Measurements from ENCODE around the gene FBXO34. TPM values are rescaled to one million over a fixed set of nuclear protein-coding genes. Genes with fewer than 3 reads are reported as not detected.
A peak's percentile ranks its signal among the peaks of the same experiment; 100 is the strongest.

The FBXO34 gene
- total and polyA plus RNA-seq, 2 experiments from 2014 or later, result 27.5 to 45.9 TPM

GRCh38 chr14:55347040-55347439 is 75.8 kb downstream of the FBXO34 start:
- peaks cover 15% of the 10 kb centered on the region for H4K20me1 ChIP-seq (ENCODE audit: insufficient read depth, poor library complexity, severe bottlenecking)
- H3K27me3 ChIP-seq, result no peaks in the 10 kb centered on the region
- no peaks in the 10 kb centered on the region for H3K36me3 ChIP-seq (replicated peaks; ENCODE audit: insufficient read depth, low read depth)
- no peak for DNase-seq (ENCODE audit: low spot score)
- peaks cover 89% of the 10 kb centered on the region for H3K79me2 ChIP-seq
- 94% methylated on average over 1 of the region's 1 CpG for WGBS (ENCODE audit: low lambda C conversion rate, missing lambda C conversion rate)
- no peaks in the 10 kb centered on the region for H3K9me2 ChIP-seq (replicated peaks; ENCODE audit: insufficient read depth)
- peaks cover 8% of the 10 kb centered on the region for H3K4me1 ChIP-seq (ENCODE audit: insufficient read depth)
- no peaks in the 10 kb centered on the region for H3K9me3 ChIP-seq (ENCODE audit: low read depth)
- H2AFZ ChIP-seq, result no peak overlapping the region
- TF ChIP-seq EZH2 (IDR thresholded peaks at IDR 0.05; ENCODE audit: borderline replicate concordance), result no peak
- TF ChIP-seq CTCF (IDR thresholded peaks at IDR 0.05; ENCODE audit: poor library complexity), result no peak
- no peak for TF ChIP-seq EZH2phosphoT487 (IDR thresholded peaks at IDR 0.05; ENCODE audit: low read depth, severe bottlenecking, unreplicated experiment)
- H3K4me3 ChIP-seq, result no peak overlapping the region
- no peak overlapping the region for H3K4me2 ChIP-seq
- H3K27ac ChIP-seq, result no peak overlapping the region

GRCh38 chr14:55347748-55348147 is 76.5 kb downstream of the FBXO34 start:
- no peaks in the 10 kb centered on the region for H3K27me3 ChIP-seq
- peaks cover 15% of the 10 kb centered on the region for H4K20me1 ChIP-seq (ENCODE audit: insufficient read depth, poor library complexity, severe bottlenecking)
- H3K4me1 ChIP-seq (ENCODE audit: insufficient read depth), result peaks cover 8% of the 10 kb centered on the region
- H3K9me2 ChIP-seq (replicated peaks; ENCODE audit: insufficient read depth), result no peaks in the 10 kb centered on the region
- TF ChIP-seq CTCF (IDR thresholded peaks at IDR 0.05; ENCODE audit: poor library complexity), result no peak
- no peak for TF ChIP-seq EZH2phosphoT487 (IDR thresholded peaks at IDR 0.05; ENCODE audit: low read depth, severe bottlenecking, unreplicated experiment)
- TF ChIP-seq EZH2 (IDR thresholded peaks at IDR 0.05; ENCODE audit: borderline replicate concordance), result no peak
- no peak overlapping the region for H2AFZ ChIP-seq
- no peak overlapping the region for H3K4me2 ChIP-seq
- no peaks in the 10 kb centered on the region for H3K36me3 ChIP-seq (replicated peaks; ENCODE audit: insufficient read depth, low read depth)
- H3K79me2 ChIP-seq, result peaks cover 81% of the 10 kb centered on the region
- 92% methylated on average over 3 of the region's 3 CpGs for WGBS (ENCODE audit: low lambda C conversion rate, missing lambda C conversion rate)
- no peak for DNase-seq (ENCODE audit: low spot score)
- H3K4me3 ChIP-seq, result no peak overlapping the region
- H3K9me3 ChIP-seq (ENCODE audit: low read depth), result no peaks in the 10 kb centered on the region
- no peak overlapping the region for H3K27ac ChIP-seq

- Histone ChIP-seq H3K4me2 (peak overlapping the region; percentile 7), H4K20me1 (ENCODE audit: insufficient read depth, poor library complexity, severe bottlenecking) (peaks cover 12% of the 10 kb centered on the region), H3K36me3 (replicated peaks; ENCODE audit: insufficient read depth, low read depth) (no peaks in the 10 kb centered on the region), H3K4me3 (no peak overlapping the region), H3K27me3 (no peaks in the 10 kb centered on the region), H3K9me2 (replicated peaks; ENCODE audit: insufficient read depth) (no peaks in the 10 kb centered on the region), H3K27ac (no peak overlapping the region), H3K4me1 (ENCODE audit: insufficient read depth) (peaks cover 8% of the 10 kb centered on the region), H2AFZ (no peak overlapping the region), H3K79me2 (peaks cover 75% of the 10 kb centered on the region), H3K9me3 (ENCODE audit: low read depth) (no peaks in the 10 kb centered on the region)
- DNase-seq (ENCODE audit: low spot score), result no peak
- WGBS (ENCODE audit: low lambda C conversion rate, missing lambda C conversion rate), result 49% methylated on average over 4 of the region's 4 CpGs
- TF ChIP-seq EZH2phosphoT487 (IDR thresholded peaks at IDR 0.05; ENCODE audit: low read depth, severe bottlenecking, unreplicated experiment) (no peak), CTCF (IDR thresholded peaks at IDR 0.05; ENCODE audit: poor library complexity) (no peak), EZH2 (IDR thresholded peaks at IDR 0.05; ENCODE audit: borderline replicate concordance) (no peak)
Measured at GRCh38 chr14:55348766-55349453, 77.7 kb downstream of the FBXO34 start.

Data from hepatocyte (in vitro differentiated cells).